Neural cell (in vitro differentiated cells): Measurements from ENCODE around the gene VWA3B. TPM values are rescaled to one million over a fixed set of nuclear protein-coding genes. Genes with fewer than 3 reads are reported as not detected.

Experiments used
- H2AFZ ChIP-seq: fragments of 200-600, 300-800 bp; sonication (generic), shearing (Covaris generic); 2 replicates; pipeline ENCODE4 v1.6.0; 2014; ENCODE audit warnings: low read depth, mild to moderate bottlenecking, antibody characterized with exemption, low read length, moderate library complexity
- H3F3A ChIP-seq: fragments of 200-600 bp; shearing (Covaris generic); 2 replicates; pipeline ENCODE4 v1.6.1; 2016; ENCODE audit warnings: mild to moderate bottlenecking, moderate library complexity, mixed read lengths, antibody characterized with exemption, low read length; ENCODE audit not compliant: insufficient read depth, poor library complexity, severe bottlenecking
- H3K27ac ChIP-seq: fragments of 200-600, 300-800 bp; sonication (generic), shearing (Covaris generic); 2 replicates; pipeline ENCODE4 v1.5.1; 2014; ENCODE audit warnings: mild to moderate bottlenecking, low read length, moderate library complexity
- H3K27me3 ChIP-seq: fragments of 300-800, 200-600 bp; sonication (generic), shearing (Covaris generic); 2 replicates; pipeline ENCODE4 v1.6.0; 2014; ENCODE audit warnings: mild to moderate bottlenecking, low read depth, low read length, moderate library complexity; ENCODE audit not compliant: insufficient read depth
- H3K36me3 ChIP-seq: fragments of 300-800, 200-600 bp; sonication (generic), shearing (Covaris generic); 2 replicates; pipeline ENCODE4 v1.5.1; 2014; ENCODE audit warnings: mild to moderate bottlenecking, antibody characterized with exemption, low read length, moderate library complexity; ENCODE audit not compliant: insufficient read depth
- H3K4me2 ChIP-seq: fragments of 300-800, 200-600 bp; sonication (generic), shearing (Covaris generic); 2 replicates; pipeline ENCODE4 v1.6.0; 2014; ENCODE audit warnings: mild to moderate bottlenecking, low read length
- H3K4me3 ChIP-seq: fragments of 300-800, 200-600 bp; sonication (generic), shearing (Covaris generic); 2 replicates; pipeline ENCODE4 v1.5.1; 2014; ENCODE audit warnings: mild to moderate bottlenecking, low read length, moderate library complexity
- H3K79me2 ChIP-seq: fragments of 200-600 bp; shearing (Covaris generic); replicated peaks from 2 replicates; pipeline ENCODE4 v1.6.0; 2014; ENCODE audit warnings: mild to moderate bottlenecking, low read length, moderate library complexity; ENCODE audit not compliant: insufficient read depth
- H3K9ac ChIP-seq: fragments of 300-800, 200-600 bp; sonication (generic), shearing (Covaris generic); 2 replicates; pipeline ENCODE4 v1.6.1; 2016; ENCODE audit warnings: mild to moderate bottlenecking, low read length, mixed read lengths
- H3K9me2 ChIP-seq: fragments of 200-600 bp; shearing (Covaris generic); 2 replicates; pipeline ENCODE4 v1.6.1; 2016; ENCODE audit warnings: mild to moderate bottlenecking, low read length, mixed read lengths; ENCODE audit not compliant: insufficient read depth
- H3K9me3 ChIP-seq: fragments of 200-600, 300-800 bp; sonication (generic), shearing (Covaris generic); 2 replicates; pipeline ENCODE4 v1.6.1; 2016; ENCODE audit warnings: mild to moderate bottlenecking, mixed run types, low read length, moderate library complexity, mixed read lengths
- H4K20me1 ChIP-seq: fragments of 200-600 bp; shearing (Covaris generic); 2 replicates; pipeline ENCODE4 v1.6.1; 2016; ENCODE audit warnings: mild to moderate bottlenecking, mixed run types; ENCODE audit not compliant: insufficient read depth
- CTCF ChIP-seq: fragments of 450-650 bp; IDR thresholded peaks from 2 replicates; pipeline ENCODE4 v1.5.1; 2014; ENCODE audit warnings: antibody characterized with exemption, mild to moderate bottlenecking, moderate library complexity; ENCODE audit not compliant: poor library complexity, severe bottlenecking
- EP300 ChIP-seq: fragments of 450-650 bp; conservative IDR thresholded peaks from 2 replicates; pipeline ENCODE4 v1.6.1; 2014; ENCODE audit warnings: antibody characterized with exemption, mild to moderate bottlenecking, moderate library complexity; ENCODE audit not compliant: poor library complexity, severe bottlenecking
- EZH2 ChIP-seq: fragments of 200-600, 300-800 bp; shearing (Covaris generic), sonication (generic); IDR thresholded peaks from 2 replicates; pipeline ENCODE4 v1.6.1; 2014; ENCODE audit warnings: antibody characterized with exemption, low read length, borderline replicate concordance, mild to moderate bottlenecking; ENCODE audit not compliant: insufficient read depth, poor library complexity, severe bottlenecking
- MXI1 ChIP-seq: fragments of 450-650 bp; conservative IDR thresholded peaks from 2 replicates; pipeline ENCODE4 v1.6.1; 2014; ENCODE audit warnings: antibody characterized with exemption, mild to moderate bottlenecking; ENCODE audit not compliant: poor library complexity, severe bottlenecking
- POLR2AphosphoS5 ChIP-seq: IDR thresholded peaks from 2 replicates; pipeline ENCODE4 v1.6.1; 2012
- RAD21 ChIP-seq: fragments of 450-650 bp; conservative IDR thresholded peaks from 2 replicates; pipeline ENCODE4 v1.6.1; 2014; ENCODE audit warnings: antibody characterized with exemption, mild to moderate bottlenecking, moderate library complexity
- REST ChIP-seq: IDR thresholded peaks from 2 replicates; pipeline ENCODE4 v1.6.1; 2012; ENCODE audit warnings: borderline replicate concordance
- SMC3 ChIP-seq: fragments of 450-650 bp; conservative IDR thresholded peaks from 2 replicates; pipeline ENCODE4 v1.6.1; 2014; ENCODE audit warnings: antibody characterized with exemption, mild to moderate bottlenecking, moderate library complexity; ENCODE audit not compliant: poor library complexity
- TAF1 ChIP-seq: IDR thresholded peaks from 2 replicates; pipeline ENCODE4 v1.6.1; 2012; ENCODE audit warnings: low read depth
- polyA plus RNA-seq: library from polyadenylated mRNA; depleted of rRNA; stranded (reverse); fragments of >200 nt; gene quantifications from 2 replicates; pipeline ENCODE4 v1.2.3, GENCODE V29; 2014

Gene VWA3B
- polyA plus RNA-seq, 1 donor from 2014 or later = not detected

GRCh38 chr2:98180456-98180855 is 93.5 kb downstream of the VWA3B start:
- no peak overlapping the region for H2AFZ ChIP-seq
- H3K27ac ChIP-seq = no peak overlapping the region
- H3F3A ChIP-seq = no peaks in the 10 kb centered on the region
- no peak for TF ChIP-seq CTCF
- TF ChIP-seq TAF1 = no peak
- no peak for TF ChIP-seq POLR2AphosphoS5
- no peak for TF ChIP-seq SMC3
- TF ChIP-seq RAD21 = no peak
- no peak for TF ChIP-seq EZH2
- TF ChIP-seq REST = no peak
- no peak for TF ChIP-seq MXI1
- TF ChIP-seq EP300 = no peak
- H3K4me2 ChIP-seq = no peak overlapping the region
- no peak overlapping the region for H3K4me3 ChIP-seq
- no peaks in the 10 kb centered on the region for H3K9me2 ChIP-seq
- H3K79me2 ChIP-seq = no peaks in the 10 kb centered on the region
- H4K20me1 ChIP-seq = no peaks in the 10 kb centered on the region
- no peaks in the 10 kb centered on the region for H3K36me3 ChIP-seq
- H3K9ac ChIP-seq = no peak overlapping the region
- no peaks in the 10 kb centered on the region for H3K27me3 ChIP-seq
- H3K9me3 ChIP-seq = no peaks in the 10 kb centered on the region

- no peaks in the 10 kb centered on the region for H3K79me2 ChIP-seq
- H3K27me3 ChIP-seq = no peaks in the 10 kb centered on the region
- no peaks in the 10 kb centered on the region for H3K9me3 ChIP-seq
- H3K9me2 ChIP-seq = no peaks in the 10 kb centered on the region
- no peak overlapping the region for H2AFZ ChIP-seq
- H3K9ac ChIP-seq = no peak overlapping the region
- H3K27ac ChIP-seq = no peak overlapping the region
- no peaks in the 10 kb centered on the region for H3K36me3 ChIP-seq
- H4K20me1 ChIP-seq = no peaks in the 10 kb centered on the region
- no peak overlapping the region for H3K4me2 ChIP-seq
- no peak overlapping the region for H3K4me3 ChIP-seq
- H3F3A ChIP-seq = no peaks in the 10 kb centered on the region
- TF ChIP-seq EP300 (no peak), CTCF (no peak), REST (no peak), MXI1 (no peak), EZH2 (no peak), RAD21 (no peak), POLR2AphosphoS5 (no peak), TAF1 (no peak), SMC3 (no peak)
Measured at GRCh38 chr2:98181346-98181745, 94.4 kb downstream of the VWA3B start.
